IPS DF 4.7 (cell line): ENCODE measurements around the gene KISS1.

Source experiments
- DNase-seq: peaks from one replicate; pipeline ENCODE4 v3.0.0-alpha.2; 2013; ENCODE audit warnings: low spot score; ENCODE audit errors: extremely low read depth

Gene KISS1

DNA sequence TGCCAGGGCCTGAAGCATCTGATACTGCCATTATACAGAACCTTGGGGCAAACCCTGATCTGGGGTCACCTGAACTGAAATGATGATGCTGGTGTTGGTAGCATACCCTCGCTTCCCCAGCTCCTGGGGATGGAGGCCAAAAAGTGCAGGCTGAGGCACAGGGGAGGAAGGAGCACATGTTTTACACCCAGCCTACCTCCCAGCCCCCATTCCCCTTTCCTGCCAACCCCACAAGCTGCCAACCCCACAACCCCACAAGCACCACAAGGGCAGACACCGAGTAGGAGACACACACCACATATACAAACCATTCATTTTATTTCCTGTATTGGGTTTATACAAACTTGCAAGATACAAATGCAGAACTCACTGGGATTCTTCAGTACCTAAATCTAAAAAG, 22.3 kb upstream of the KISS1 start:
- no peak for DNase-seq

DNA sequence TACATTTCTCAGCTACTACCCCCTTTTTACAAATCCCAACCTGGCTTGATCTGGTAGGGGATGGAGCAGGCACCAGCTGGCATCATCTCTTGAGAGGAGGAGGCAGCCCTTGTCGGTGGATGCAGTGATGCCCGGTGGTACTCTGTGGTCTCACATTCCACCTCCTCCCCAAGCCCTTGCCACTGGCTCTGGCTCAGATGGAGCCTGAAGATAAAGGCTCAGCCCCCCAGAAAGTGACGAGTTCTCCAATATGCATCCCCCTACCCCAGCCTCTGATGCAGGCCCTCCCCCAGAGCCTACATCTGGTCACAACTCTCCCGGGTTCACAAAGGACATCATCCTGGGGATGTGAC, 21.3 kb upstream of the KISS1 start:
- DNase-seq, result no peak

DNA sequence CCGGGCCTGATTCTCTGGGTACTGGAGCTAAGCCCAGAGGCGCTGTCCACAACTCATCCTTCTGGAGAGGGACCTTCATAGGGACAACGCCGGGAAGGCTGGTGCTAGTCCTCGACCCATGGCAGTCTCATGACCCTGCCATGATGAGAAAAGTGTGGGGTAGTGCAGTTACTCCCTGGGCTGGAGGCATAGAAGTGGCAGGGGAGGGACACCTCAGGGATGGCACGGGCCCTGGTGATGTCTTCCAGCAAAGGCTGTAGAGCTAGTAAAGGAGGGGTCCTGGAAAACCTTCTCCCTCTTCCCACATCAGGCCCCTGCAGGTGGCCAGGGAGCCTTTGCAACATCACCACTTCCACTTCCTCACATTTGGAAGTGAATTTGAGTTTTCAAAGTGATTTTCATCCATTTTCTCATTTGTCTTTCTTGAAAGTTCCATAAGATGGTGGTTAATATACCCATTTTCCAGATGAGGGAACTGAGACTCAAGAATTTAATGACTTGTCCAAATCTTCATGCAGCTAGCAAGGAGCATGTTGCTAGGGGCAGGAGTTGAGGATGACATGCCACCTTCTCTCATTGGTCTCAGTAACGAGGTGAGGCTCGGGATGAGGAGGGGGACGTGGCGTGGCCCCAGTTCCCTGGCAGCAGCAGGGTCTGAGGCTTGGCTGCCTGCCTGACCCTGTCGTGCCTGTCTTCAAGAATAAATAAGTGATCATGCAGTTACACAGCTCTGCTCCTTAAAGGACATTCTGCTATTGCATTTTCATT, 20.8 kb upstream of the KISS1 start:
- no peak for DNase-seq

DNA sequence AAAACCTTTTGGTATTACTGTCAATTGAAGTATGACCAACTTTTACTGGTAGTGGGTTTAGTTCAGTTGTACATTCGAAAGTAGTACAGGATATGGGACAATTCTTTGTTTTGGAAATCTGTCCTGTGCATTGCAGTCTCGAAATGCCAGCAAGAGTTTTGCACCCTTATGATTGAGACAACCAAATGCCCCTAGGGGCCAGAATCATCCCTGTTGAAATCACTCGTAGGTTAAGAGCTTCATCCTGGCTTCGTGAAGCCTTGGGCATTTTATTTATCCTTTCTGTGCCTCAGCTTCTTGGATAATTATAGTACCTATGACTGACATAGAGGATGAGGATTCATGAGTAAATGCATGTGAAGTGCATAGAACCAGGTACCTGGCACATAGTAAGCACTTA, 19.9 kb upstream of the KISS1 start:
- no peak for DNase-seq

DNA sequence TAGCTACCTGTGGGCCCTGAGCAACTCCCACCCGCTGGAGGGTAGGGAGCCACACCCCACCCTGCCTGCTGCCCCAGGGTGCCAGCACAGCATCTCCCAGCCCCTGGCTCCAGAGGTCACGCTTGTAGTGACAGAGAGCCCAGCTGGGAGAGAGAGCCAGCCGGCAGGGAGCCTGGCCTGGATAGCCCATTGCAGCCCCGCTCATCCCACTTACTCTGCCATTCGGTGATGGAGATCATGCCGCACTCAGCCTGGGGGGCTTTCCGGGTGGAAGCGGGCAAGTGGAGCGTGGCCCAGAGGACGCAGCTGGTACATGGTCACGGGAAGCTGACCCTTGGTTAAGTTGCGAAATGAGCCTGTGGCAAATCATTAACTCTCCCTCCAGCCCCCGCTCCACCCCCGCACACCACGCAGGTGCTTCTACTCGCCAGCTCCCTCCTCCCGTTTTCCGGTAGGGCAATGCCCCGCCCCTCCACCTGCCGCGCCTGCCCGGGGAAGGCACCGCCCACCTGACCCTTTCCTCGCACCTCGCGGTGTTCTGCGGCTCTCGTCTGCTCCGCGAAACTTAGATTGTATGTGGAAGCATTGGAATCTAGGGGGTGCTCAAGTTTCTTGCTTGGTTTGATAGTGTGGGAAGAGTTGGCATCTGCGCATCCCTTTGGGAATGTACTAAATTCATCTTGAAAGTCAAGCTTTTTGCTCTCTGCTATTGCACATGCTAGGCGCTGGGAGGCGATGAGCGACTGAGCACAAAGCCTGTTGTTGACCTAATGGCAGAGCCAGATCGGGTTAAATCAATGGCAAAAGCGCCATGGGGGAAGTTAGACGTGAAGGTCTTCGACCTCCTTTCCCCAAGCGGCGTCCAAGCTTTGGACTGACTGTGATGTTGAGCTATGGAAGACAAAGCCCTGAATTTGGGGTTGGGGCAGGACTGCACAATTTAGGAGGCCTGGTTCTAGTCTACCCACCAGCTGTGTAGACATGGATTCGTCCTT, 17.7 kb upstream of the KISS1 start, which contains the start of gene GOLT1A:
GOLT1A (minus strand) TSS at position 321 of the 995 bp plus-strand sequence; CDS start at position 239, 82 bp downstream.
- DNase-seq, result peak; percentile 56

DNA sequence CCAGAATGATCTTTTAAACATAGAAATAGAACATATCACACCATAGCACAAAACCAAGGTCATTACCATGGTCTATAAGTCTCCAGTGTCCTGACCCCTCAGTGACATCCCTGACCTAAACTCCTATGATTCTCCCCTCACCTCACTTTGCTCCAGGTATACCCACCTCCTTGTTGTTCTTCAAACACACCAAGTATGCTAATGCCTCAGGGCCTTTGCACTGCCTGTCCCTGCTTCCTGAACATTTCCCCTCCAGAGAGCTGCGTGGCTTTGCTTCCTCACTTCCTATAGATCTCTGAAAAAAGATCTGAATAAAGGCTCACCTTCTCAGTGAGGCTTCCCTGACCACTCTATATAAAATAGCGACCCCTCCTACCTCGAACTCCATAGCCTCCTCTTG, 16.4 kb upstream of the KISS1 start:
- DNase-seq, result no peak

DNA sequence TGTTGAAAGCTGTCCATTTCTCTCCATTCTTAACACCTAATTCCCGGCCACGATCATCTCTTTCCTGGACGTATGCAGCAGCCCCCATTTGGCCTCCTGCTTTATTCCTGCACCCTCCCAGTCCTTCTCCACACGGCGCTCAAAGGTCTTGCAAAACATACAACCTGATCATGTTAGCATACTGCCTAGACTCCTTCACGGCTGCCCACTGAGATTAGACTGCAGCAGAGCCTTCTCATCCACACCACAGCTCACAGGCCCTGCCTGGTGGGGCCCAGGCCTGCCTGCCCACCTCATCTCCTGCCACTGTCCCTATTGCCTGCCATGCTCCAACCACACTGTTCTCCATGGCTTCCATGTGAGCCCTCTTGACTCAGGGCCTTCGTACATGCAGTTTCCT, 14.8 kb upstream of the KISS1 start:
- DNase-seq, result no peak

DNA sequence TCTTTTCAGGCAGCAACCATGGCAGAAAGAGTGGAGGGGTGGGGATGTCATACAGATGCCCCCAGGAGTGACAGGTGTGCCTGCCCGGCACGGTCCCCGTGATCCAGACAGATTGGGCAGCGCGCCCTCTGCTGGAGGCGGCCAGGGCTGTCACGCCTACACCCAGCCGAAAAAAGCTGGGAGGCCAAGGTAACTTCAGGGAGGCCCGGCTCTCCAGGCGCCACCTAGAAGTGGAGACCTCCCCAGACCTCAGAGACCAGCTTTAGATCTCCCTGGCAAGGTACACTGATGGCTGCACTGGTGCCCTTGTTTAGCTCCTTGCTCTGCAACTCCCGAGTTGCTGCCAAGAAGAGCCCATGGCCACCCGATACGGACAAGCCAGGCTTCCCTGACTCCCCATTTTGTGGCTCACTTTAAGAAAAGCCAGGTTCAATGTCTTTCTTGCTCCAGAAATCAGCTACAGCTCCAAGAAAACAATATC, 10.9 kb upstream of the KISS1 start:
- peak; percentile 46 for DNase-seq

DNA sequence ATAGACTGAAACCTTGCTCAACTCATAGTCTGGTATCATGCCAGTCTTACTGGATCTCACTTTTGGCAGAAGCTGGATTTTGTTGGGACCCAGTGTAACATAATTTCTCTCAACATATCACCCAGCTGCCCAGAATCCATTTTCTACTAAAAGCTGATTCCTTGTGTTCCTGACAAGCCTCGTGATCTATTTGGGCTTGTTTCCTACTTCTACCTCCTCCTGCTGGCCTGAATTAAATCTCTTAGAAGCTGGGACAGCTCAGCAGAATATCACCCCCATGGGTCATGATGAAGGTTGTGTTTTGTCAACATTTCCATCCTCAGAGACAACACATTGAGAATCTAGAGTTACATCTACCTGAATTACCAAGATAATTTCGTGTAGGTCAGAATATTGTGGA, 9.8 kb upstream of the KISS1 start:
- DNase-seq, result no peak

DNA sequence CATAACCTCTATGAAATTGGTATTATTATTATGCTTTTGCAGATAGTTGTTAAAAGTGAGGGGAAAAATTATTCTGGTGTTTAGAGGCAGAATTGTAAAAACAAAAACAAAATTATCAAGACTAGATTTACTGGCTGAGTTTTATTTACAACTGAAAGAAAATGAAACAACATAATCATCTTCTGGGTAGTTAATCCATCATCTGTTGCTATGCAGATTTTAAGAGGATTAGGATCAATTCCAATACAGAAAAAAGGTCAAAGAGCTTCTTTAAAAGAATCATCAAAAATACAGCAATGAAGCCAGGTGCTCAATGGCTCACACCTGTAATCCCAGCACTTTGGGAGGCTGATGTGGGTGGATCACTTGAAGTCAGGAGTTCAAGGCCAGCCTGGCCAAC, 9.2 kb upstream of the KISS1 start:
- no peak for DNase-seq

DNA sequence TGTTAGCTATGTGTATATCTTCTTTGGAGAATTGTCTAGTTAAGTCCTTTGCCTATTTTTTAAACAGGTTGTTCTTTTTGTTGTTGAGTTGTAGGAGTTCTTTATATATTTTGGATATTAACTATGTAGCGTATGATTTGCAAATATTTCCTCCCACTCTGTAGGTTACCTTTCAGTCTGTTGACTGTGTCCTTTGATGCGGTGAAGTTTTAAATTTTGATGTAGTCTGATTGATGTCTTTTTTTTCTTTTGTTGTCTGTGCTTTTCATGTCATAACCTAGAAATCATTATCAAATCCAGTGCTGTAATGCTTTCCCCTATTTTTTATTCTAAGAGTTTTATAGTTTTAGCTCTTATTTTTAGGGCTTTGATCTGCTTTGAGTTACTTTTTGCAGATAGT, 8.7 kb upstream of the KISS1 start:
- no peak for DNase-seq

DNA sequence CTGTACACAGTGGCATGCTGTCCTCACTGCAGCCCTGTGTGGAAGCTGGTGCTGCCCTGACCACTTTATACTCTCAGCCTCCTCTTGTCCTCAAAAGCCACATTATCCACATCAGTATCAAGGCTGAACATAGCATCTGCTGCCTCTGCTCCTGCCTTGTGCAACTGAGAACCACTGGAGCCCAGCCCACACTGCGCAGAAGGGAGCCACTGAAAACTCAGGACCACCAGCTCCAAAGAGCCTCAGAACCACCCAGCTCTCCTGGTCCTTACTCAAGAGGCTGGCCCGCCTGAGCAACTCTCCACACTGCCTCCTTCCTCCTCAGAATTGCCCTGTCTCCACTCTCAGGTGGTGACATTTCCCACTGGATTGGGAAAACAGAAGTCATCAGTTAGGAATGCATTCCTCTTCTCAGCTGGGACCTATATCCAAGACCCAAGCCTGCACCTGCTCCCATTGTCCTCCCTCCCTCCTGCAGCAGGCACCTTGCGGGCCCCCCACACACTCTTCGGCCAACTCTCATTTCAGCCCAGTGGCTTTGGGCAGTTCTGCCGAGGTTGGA, 7.0 kb upstream of the KISS1 start:
- no peak for DNase-seq

DNA sequence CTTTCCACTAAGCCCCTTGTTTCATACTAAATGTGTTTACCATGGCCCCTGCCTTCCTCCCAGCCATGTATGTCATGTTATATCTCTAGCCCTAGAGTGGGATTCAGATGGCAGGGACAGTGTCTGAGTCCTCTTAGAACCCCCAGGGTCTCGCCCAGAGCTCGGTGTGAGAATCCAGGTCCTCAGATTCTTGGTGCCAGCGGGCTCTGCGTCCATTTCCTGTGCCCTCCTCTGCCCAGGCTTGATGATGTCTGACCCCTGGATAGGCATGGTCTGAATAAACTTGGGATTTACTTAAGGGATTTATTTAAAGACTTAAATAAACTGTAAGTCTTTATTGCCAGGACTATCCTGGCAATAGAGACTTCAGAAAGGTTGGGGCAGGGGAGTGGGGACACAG, 6.2 kb upstream of the KISS1 start:
- DNase-seq, result no peak

DNA sequence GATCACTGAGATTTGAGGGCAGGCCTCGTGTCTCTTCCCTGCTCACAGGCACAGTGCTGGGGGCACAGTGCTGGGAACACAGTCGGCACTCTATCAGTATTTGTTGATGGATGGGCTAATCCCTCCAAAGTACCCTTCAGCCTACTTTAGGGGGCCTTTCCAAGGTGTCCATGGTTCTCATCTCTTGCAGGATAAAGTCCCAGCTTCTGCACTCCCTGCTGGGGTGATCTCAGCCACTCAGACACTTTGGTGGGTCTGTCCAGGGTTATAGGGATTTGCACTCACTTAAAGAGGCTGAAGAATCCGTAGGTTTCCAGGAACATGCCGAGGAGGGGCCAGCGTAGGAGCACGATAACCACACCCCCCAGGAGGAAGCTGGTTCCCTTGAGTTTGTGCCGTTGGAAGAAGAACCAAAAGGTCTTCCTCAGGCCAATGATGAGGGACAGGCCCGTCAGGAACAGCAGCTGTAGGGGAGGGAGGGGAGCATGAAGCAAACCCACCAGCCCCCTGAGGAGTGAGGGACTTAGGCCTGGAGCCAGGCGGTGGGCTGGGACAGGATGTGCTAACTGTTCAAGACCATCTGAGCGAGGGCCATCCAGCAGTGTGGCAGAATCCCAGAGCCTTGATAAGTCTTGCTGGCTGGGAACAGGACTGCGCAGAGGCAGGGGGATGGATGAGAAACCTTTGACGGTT, 5.2 kb upstream of the KISS1 start:
- DNase-seq, result no peak

DNA sequence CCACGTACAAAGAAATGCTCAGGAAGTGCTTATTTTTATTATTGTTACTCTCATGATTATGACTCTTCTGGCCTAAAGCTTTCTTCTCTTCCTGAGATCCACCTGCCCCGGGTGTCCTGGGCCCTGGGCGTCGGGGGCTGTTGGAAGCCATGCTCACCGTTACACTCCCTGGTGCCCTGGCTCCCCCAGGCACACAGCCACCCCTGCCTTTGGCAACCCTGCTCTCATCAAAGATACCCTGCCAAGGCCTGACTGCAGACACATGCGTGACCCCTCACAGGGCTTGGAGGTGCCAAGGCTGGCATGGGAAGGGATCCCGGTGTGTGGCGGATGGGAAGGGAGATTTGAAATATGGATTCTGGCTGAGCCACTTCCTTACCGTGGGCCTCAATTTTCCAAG, 3.3 kb upstream of the KISS1 start:
- DNase-seq, result no peak

DNA sequence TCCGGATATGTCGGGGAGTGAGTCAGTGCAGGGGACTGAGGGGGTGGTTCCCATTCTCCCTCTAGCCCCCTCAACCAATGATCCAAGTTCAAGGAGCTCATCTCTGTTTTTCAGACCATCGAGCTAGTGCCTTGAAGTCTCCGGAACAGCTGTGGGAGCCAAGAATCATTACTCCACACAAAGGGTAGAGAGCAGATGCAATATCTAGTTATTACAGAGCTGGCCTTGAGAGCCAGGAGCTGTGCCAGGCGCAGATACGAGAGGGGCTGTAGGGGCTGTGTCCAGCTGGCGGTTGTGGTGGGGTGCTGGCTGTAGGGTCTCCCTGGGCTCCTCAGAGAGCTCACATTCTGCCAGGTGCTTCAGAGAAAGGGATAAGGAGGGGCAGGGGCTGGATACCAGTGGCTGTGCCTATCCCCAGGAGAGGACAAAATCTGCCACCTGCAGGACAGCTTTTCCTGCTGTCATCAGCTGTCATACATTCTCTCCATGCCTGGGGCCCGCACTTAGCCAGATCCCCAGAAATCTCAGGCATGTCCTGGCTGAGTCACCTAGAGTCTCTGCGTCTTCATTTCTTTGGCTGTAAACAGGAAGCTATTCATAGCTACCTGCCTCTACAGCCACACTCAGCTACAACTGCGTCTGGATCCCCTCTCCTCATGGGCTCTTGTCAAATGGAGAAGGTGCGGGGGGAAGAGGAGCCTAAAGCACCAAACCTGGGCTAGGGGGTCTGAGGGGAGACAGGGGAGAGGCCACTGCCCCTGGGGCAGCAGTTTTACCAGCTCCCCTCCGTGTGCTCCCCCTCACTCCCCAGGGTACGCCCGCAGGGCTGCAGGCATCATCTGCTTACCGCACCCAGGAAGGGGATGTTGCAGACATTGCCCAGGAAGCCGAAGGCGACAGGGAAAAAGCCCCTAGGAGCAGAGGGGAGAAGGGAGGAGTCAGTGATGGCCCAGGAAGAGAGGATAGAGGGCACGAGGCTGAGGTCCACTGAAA, 2.4 kb upstream of the KISS1 start:
- DNase-seq, result no peak

DNA sequence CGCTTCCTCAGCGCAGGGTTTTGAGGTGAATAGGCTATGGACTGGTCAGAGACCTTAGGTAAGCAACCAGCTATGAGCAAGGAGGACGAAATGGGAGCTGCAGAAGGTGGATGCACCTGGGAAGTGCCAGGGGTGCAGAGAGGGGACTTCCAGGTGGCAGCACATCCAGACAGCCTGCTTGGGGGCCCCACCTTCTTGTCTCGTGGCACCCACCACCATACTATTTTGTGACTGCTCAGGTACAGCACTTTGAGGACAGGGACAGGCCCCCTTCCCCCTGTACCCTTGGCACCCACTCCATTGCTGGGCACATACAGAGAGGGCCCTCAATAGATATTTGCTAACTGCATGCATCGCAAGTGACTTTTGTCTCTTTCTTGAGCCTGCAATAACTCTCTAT, 777 bp upstream of the KISS1 start:
- DNase-seq, result no peak

DNA sequence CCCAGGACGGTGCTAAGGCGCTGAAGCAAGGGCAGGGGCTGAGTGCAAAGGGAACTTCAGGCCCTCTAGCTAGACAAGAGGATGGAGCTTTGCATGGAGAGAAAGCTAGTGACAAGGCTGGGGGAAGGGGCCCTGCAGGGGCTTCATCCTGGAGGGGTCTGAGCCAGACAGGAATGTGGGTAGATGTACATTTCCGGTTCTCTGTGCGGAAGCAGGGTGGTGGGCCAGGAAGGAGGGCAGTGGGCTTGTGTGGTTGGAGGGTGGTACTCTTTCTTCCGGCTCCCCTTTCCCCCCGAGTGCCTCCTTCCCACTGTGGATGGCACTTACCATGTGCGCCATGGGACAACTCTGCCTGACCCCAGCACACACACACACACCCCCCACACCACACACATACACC, 1.5 kb downstream of the KISS1 start:
- no peak for DNase-seq

DNA sequence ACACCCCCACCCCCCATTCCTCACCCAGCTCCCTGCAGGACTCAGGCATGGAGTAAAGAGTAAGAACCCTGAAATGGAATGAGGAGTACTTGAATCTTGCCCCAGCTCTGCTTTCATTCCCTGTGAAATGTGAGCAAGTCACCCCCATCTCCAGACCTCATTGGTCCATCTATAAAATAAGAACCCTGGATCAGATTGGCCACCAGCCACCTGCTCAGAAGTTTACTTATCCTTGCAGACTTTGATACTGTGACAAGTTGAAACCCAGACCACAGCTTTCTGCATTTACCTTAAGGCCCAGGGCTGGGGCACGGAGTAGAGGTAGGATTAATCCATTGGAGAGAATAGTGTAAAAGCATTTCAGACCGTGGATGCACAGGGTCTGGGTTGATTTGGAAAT, 2.2 kb downstream of the KISS1 start:
- DNase-seq, result no peak
